Activated effector memory CD4-positive, alpha-beta T cell treated with anti-CD3 and anti-CD28 coated beads, Interleukin-2, amount 50 U/mL, for 16 hours (primary cell): Measurements from ENCODE around the gene HOMER3.
A peak's percentile ranks its signal among the peaks of the same experiment; 100 is the strongest.

Source experiments
- DNase-seq: peaks from one replicate; pipeline ENCODE4 v3.0.0-alpha.2; 2020

The HOMER3 gene

DNA sequence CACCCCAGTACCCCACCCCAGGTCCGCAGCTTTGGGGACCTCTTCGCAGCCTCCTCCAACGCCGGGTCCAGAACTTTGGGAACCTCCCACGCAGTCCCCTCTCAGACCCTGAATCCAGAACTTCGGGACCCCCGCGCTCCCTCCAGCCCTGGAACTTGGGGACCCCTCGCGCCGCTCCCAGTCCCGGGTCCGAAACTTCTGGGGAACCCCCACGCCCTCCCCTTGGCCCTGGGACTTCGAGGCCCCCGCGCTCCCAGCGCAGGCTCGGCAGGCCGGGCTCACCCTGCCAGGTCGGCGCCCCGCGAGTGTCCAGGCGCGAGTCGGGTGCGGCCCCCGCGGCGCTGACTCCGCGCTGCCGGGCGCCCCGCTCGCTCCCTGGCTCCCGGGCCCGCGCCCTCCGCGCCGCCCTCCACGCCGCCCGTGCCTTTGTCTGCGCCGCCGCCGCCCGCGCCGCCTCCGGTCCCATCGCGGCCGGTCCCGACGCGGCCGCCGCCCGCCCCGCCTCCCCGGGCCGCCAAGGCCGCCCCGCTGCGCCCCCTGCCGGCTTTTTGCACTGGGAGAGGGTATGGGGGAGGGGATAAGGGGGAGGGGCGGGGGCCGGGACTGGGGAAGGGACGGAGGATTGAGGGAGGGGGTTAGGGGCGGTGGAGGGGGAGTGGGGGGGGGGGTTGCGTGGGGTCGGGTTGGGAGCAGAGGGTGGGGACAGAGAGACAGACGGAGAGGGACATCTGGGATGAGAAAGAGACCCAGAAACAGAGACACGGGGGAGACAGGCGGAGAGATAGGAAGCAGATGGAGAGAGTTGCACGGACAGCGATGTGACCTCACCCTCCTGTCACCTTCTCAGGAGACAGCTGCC is at the start of gene HOMER3:
TSS of gene HOMER3 (minus strand) at position 449 of the 859 bp plus-strand sequence. CDS start 2,235 bp downstream, outside the sequence.
- DNase-seq: peak; percentile 92

DNA sequence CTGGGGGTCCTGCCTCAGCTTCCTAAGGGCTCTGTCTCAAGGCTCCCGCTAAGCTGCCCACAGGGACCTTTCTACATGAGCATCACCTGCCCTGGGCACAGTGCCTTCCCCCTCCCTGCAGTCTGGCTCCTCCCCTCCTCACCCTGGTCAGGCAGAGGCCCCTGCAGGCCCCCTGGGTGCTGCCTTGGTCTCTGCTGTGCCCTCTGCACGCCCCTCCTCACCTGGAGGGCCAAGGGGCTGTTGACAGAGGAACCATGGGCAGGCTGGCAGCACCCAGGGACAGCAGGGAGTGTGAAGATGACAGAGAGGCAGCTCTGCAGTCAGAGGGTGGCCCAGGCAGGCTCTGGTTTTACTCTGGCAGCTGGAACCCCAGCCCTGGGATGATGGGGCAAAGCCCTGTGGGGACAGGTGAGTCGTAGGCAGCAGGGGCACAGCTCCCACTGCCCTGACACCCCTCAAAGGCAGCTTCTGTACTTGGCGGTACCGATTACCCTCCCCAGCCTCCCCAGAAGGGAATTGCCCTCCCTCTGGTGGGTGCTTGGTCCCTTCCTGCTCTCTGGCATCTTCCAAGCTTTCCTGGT is 49.2 kb upstream of the HOMER3 start:
- no peak for DNase-seq

DNA sequence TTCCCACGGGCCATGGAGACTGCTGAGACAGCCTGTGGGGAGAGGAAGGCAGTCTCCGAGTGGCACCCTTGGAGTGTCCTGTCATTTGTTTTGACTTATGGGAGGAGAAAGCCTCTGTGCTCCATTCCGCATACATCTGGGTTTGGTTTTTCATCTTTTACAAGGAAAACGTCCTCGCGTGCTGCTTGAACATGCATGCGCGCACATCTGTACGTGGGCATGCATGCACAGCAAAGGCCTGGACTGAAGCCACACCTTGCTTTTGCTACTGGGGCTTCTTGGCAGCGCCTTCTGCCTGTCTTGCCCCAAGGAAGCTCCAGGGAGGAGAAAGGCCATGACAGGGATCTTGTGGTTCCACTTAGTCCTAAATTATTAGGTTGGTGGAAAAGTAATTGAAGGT is 48.3 kb upstream of the HOMER3 start:
- DNase-seq: no peak

DNA sequence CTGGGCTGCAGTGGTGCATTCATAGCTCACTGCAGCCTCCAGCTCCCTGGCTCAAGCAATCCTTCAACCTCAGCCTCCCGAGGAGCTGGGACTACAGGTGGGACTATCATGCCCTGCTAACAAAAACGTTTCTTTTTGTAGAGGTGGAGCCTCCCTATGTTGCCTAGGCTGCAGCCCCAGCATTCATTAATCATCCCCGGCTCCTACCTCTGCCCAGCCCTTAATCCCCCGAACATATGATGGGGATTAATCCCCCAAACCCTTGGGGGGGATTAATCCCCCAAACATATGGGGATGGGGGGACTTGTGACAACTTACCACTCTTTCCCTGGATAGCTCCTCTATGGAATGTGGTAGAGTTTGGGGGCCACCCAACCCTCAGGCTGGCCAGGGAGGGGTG is 46.4 kb upstream of the HOMER3 start:
- DNase-seq: no peak

DNA sequence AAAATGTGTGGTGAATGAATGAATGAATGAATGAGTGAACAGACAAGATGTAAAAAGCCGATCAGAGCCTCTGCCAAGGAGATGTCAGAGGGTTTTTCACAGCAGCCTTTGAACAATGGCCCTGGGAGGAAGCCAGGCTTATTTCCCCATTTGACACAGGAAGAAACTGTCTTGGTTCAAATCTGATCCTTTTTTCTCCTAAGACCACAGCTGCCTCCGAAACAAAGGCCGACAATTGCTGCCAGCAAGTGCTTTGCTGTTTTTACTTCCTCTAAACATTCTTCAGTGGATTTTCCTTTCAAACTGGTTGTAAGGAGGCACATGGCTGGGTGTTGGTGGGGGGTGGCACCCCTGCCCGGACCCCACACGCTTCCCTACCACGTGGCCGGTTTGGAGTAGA is 44.2 kb upstream of the HOMER3 start:
- DNase-seq: no peak

DNA sequence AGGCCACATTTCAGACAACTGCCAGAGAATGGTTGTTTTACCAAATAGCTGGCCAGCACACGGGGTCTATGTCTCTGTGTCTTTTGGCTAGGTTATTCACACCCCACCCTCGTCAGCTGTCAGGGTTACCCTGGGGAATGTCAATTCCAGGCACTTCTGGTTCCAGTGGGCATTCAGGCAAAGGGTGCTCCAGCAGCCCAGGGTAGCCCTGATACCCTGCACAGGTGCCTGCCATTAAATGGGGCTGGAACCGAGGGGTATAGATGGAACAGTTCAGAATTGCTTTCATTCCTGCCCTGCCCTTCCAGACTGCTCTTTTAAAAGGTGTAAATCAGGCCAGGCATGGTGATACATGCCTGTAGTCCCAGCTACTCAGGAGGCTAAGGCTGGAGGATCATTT is 43.2 kb upstream of the HOMER3 start:
- no peak for DNase-seq

DNA sequence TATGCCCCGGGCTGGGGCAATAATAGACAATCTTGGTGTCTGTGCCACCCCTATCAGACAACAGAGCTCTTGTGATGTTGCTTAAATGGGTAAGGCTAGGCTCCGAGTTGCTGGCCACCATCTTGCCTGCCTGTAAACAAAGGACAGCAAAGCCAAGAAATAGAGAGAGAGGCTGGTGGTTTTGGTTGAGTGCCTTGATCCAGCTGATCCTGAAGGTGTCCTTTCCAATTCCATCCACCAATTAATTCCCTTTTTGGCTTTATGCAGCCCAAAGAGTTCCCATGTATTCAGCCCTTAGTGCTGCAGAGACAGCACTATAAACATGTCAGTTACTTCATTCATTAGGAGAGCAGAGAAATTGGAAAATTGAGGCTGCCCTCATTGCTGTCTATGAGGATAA is 41.7 kb upstream of the HOMER3 start:
- DNase-seq: no peak

DNA sequence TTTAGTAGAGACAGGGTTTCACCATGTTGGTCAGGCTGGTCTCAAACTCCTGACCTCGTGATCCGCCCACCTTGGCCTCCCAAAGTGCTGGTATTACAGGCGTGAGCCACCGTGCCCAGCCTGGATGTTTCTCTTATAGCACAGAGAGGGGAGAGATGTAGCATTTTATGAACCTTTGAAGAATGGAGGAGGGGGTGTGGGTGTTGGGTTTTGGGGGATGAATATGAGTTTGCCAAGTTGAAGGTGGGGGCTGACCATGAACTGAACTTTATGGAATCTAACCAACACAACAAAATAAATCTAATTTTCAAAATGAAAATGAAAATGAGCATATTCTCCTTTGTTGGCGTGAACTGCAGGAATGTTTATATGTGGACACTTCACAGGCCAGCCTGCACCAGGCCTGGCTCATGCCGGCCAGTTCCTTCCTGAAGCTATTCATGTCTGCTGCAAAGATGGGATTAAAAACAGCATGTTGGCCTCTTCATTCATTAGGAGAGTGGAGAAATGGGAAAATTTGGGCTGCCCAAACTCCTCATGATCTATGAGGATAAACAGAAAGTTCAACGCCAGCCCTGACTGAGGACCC is 39.5 kb upstream of the HOMER3 start:
- DNase-seq: no peak

DNA sequence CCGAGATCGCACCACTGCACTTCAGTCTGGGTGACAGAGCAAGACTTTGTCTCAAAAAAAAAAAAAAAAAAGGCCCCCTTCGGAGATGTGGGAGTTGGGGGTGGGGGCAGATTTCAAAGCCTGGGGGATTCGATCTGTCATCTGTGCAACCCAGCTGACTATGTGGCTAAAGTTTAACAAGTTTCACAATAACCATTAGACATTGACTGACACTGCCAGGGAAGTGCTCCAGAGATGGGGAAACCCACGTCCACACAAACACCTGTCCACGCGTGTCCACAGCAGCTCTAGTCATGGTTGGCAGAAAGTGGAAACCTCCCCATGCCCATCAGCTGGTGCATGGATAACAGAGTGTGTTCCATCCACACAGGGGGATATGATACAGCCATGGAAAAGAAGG is 37.6 kb upstream of the HOMER3 start:
- no peak for DNase-seq

DNA sequence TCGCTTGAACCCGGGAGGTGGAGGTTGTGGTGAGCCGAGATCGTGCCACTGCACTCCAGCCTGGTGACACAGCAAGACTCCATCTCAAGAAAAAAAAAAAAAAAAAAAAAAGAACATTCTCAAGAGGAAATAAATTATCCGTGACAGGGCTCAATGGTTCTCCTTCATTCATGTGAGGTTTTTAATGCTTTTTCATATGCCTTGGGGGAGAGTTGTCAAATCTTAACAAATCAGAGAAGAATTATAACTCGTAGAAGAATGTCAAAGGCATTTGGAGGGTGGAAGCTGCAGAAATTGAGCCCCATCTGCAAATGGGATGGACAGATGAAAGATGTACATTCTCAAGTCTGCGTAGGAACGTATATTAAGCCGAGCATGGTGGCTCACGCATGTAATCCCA is 34.9 kb upstream of the HOMER3 start:
- DNase-seq: no peak

DNA sequence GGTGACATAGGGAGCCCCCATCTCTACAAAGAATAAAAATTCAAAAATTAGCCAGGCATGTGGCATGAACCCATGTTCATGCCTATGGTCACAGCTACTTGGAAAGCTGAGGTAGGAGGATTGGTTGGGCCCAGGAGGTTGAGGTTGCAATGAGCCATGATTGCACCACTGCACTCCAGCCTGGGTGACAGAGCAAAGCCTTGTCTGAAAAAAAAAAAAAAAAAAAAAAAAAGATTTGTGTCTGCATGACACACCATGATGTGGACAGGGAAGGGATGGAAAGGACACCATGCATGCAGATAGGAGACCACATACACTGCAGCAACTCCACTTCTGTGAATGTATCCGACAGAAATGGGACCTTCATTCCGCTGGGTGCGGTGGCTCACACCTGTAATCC is 34.0 kb upstream of the HOMER3 start:
- no peak for DNase-seq

DNA sequence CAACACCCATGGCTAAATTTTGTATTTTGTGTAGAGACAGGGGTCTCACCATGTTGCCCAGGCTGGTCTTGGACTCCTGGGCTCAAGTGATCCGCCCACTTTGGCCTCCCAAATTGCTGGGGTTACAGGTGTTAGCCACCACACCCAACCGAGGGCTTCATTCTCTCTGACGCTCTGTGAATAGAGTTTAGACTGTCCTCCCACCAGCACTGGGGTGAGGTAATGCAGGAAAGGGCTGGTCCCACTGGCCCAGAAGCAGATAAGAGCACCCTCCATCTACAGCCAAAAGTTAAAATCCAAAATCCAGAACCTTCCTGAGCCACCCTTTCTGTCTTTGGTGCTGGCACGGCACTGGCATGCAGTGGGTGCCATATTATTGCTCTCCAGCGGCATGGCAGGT is 31.8 kb upstream of the HOMER3 start:
- DNase-seq: no peak

DNA sequence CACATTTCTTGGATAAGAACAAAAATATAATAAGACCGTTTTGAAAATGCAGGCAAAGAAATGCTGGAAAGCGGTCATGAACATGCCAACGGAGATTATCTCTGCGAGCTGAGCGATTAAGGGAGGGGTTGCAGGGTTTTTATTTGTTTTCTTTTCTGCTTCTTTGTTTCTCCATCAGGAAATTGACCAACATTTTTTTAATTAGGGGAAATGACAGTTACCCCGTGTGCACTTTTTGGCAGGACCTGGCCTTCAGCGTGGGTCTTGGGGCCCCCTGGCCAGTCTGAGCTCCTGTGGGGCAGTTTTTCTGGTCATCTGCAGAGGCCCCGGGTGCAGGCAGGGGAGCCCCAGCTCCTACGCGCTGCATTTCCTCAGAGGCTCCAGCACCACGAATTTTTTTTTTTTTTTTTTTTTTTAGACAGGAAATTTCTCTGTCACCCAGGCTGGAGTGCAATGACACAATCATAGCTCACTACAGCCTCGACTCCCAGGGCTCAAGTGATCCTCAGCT is 31.3 kb upstream of the HOMER3 start:
- no peak for DNase-seq

DNA sequence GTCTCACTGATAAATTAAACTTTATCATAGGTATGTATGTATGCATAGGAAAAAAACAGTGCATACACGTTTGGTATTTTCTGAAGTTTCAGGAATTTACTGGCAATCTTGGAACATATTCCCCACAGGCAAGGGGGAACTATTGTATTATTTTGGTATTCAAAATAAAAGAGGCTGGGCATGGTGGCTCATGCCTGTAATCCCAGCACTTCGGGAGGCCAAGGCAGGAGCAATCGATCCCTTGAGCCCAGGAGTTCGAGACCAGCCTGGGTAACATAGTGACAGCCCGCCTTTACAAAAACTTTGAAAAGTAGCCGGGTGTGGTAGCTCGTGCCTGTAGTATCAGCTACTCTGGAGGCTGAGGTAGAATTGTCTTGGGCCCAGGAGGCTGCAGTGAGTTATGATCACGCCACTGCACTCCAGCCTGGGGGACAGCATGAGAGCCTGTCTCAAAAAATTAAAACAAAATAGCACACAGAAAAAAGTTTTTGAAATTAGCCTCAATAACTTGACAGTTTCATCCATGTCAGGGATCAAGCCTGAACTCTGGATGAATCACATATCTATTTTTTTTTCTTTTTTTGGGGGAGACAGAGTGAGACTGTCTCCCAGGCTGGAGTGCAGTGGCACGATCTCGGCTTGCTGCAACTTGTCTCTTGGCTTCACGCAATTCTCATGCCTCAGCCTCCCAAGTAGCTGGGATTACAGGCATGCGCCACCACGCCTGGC is 29.1 kb upstream of the HOMER3 start:
- no peak for DNase-seq

DNA sequence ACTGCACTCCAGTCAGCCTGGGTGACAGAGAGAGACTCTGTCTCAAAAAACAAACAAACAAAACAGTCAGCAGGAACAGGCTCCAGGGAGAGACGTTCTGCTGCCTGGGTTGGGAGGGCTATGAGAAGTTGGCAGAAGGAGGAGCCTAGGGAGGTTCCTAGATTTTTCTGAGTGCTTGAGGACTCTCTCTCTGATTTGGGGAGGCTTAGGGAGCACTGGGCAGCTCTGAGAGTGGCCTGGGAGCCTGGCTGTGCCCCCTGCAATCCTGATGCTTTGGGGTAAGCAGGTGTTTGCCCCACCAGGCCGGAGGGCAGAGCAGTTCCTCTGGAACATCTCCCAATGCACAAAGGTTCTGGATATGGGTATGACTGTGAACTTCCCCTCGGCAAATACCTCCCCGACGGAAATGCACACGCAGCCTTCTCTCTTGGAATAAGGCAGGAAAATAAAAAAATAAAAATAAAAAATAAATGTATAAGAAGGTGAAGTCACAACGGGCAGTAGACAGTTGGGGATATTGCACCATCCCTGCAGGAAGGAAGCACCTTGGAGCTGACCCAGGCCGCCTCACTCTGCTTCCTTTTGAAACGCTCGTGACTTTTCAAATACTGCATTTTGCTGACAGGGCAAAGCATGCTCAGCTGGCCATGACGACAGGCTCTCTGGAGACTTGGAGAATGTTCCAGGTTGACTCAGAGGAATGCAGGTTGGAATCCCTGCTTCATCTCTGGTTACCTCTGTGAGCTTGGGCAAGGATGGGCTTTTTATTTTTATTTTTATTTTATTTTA is 26.5 kb upstream of the HOMER3 start:
- DNase-seq: no peak

DNA sequence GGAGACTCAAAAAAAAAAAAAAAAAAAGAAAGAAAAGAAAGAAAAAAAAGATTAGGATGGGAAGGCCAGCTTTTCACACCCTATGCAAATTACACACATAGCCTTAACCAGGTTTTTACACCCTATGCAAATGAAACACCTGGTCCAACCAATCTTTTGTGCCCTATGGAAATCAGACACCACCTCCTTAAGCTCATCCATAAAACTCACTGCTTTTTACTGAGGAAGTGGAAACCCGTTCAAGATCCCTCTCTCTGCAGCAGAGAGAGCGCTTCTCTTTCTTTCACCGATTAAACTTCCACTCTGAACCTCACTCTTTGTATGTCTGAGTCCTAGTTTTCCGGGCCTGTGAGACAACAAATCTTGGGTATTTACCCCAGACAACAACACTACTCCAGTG is 25.3 kb upstream of the HOMER3 start:
- DNase-seq: no peak

DNA sequence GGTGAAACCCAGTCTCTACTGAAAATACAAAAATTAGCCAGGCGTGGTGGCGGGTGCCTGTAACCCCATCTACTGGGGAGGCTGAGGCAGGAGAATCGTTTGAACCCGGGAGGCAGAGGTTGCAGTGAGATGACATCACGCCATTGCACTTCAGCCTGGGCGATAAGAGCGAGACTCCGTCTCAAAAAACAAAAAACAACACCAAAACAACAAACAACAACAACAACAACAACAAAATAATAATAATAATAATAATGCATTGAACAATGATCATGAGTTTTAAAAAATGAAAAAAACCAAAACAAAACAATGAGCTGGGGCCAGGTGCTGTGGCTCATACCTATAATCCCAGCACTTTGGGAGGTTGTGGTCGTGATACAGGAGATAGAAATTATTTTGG is 23.1 kb upstream of the HOMER3 start:
- DNase-seq: no peak

DNA sequence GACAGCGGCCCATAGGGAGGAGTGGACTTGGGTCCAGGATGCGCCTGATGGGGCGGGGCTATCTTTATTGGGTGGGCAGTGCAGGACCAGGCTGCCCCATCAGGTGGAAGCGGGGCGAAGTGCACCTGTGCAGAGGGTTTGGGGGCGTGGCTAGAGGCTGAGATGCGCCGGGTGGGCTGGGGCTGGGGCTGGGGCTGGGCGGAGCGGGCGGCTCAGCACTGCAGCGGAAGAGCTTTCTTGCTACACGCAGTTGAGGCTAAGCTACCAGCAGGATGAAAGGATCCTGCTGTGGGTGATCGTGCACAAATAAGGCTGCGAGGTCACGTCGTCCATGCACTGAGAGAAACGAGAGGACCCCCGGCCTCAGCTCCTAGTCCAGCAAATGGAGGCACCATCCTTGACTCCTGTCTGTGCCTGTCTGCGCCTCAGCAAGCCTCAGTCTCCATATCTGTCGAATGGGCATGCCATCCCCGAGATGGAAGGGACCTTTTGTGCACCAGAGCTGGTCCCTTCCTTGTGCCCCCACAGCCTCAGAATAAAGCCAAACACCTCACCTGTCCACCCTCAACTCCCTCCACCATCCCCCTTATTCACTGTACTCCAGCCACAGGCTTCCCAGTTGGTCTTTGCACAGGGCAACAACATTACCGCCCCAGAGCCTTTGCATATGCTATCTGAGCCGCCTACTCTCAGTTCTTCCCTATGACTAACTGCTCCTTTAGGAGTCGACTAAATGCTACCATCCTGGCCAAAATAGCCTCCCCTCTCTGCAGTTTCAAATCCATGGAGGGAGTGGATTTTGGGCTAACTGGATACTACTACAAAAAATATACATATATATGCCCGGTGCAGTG is 21.0 kb upstream of the HOMER3 start:
- DNase-seq: no peak

DNA sequence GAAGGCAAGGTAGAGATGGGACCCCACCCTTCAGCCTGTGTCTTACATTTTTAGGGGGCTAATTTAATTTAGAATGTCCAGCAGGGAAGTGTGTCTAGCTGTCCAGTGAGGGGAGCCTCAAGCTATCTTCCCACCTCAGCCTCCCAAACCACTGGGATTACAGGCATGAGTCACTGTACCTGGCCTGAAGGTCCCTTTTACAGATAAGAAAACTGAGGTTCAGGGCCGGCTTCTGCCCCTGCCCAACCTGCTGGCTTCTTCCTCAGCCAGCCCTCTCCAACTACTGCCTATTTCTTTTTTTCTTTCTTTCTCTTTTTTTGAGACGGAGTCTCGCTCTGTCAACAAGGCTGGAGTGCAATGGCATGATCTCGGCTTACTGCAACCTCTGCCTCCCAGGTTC is 19.4 kb upstream of the HOMER3 start:
- no peak for DNase-seq

DNA sequence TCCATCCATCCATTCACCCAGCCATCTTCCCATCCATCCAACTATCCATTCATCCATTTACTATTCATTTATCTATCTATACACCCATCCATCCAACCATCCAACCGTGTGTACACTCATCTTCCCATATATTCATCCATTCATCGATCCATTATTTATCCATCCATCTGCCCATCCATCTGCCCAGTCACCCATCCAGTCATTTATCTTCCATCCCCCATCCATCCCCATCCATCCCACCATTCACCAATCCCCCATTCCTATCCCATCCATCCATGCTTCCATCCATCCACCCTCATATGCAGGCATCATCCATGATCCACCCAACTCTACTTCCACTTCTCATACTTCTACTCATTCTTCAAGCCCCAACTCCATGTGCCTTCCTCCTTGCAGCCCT is 14.0 kb upstream of the HOMER3 start:
- no peak for DNase-seq

DNA sequence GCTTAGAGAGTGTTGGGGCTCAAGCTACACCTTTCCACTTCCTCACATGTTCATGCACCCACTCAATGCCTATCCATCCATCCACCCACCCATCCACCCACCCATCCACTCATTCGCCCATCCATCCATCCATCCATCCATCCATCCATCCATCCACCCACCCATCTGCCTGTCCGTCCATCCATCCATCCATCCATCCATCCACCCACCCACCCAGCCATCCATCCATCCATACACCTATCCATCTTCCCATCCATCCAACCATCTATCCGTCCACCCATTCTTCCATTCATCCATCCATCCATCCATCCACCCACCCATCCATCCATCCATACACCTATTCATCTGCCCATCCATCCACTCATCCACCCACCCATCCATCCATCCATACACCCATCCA is 13.1 kb upstream of the HOMER3 start:
- no peak for DNase-seq
